CD4-positive, alpha-beta T cell treated with Interferon gamma for 1 hour (primary cell): ENCODE measurements around the gene ILF3.

Experiments
- DNase-seq: peaks from one replicate; pipeline ENCODE4 v3.0.0-alpha.2; 2020

Gene ILF3

DNA sequence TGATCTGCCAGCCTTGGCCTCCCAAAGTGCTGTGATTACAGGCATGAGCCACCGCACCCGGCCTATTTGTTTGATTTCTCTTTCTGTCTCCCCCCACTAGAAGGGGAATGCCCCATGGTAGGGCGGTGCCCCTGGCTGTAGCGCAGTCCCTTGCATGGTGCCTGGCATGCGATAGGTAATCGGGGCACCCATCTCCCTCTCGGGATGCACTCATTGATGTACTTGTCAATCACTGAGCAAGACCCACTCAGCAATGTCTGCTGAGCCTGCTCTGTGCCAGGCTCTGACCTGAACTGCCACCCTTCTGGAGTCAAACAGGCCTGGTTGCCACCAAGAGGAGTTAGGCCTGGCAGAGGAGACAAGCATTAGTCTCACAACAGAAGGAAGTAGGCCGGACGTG lies 83.6 kb downstream of the ILF3 start:
- no peak for DNase-seq

DNA sequence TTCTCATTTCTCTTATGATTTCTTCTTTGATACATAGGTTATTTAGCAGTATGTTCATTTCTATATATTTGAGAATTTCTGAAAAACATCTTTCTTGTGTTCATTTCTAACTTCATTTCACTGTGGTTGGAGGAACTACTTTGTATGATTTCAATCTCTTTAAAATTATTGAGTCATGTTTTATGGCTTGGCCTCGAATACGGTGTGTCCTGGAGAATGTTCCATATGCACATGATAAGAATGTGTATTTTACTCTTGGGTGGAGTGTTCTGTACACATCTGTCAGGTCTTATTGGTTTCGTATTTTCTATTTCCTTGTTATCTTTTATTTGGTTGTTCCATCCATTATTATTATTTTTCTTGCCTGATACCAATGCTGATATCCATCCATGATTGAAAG lies 86.7 kb downstream of the ILF3 start:
- DNase-seq, result no peak
